ENCODE data around the gene AJM1.
"Not testable (repeated sequence)": the region's sequence is repeated elsewhere in the genome, so short reads cannot be mapped to it uniquely, and the experiment has no call there.

Gene AJM1

GRCh38 chr9:136856541-136857141 lies 14.4 kb downstream of the AJM1 start:
- DNase-seq = no peak

GRCh38 chr9:136857166-136857565 lies 14.9 kb downstream of the AJM1 start:
- no peak for DNase-seq

GRCh38 chr9:136857581-136858412 lies 15.5 kb downstream of the AJM1 start:
- DNase-seq = no peak

GRCh38 chr9:136858452-136858843 lies 16.2 kb downstream of the AJM1 start:
- no peak for DNase-seq

GRCh38 chr9:136858844-136859757 lies 16.8 kb downstream of the AJM1 start:
- no peak for DNase-seq

GRCh38 chr9:136860529-136860928 lies 18.3 kb downstream of the AJM1 start:
- no peak for DNase-seq

- DNase-seq = no peak
Observed at GRCh38 chr9:136860933-136861873, 18.9 kb downstream of the AJM1 start.

GRCh38 chr9:136861874-136862457 lies 19.7 kb downstream of the AJM1 start:
- DNase-seq = no peak

- no peak for DNase-seq
Observed at GRCh38 chr9:136862849-136863622, 20.8 kb downstream of the AJM1 start.

- DNase-seq = no peak
Observed at GRCh38 chr9:136863623-136864273, 21.5 kb downstream of the AJM1 start.

GRCh38 chr9:136865041-136865767 lies 22.9 kb downstream of the AJM1 start:
- no peak for DNase-seq

GRCh38 chr9:136865768-136866103 lies 23.5 kb downstream of the AJM1 start:
- no peak for DNase-seq

- not testable (repeated sequence) for DNase-seq
Observed at GRCh38 chr9:136866898-136867421, 24.7 kb downstream of the AJM1 start.

- DNase-seq = no peak
Observed at GRCh38 chr9:136867480-136867879, 25.2 kb downstream of the AJM1 start.

GRCh38 chr9:136867917-136868316 lies 25.6 kb downstream of the AJM1 start:
- no peak for DNase-seq

- DNase-seq = no peak
Observed at GRCh38 chr9:136868644-136869043, 26.4 kb downstream of the AJM1 start.

- not testable (repeated sequence) for DNase-seq
Observed at GRCh38 chr9:136869611-136870010, 27.3 kb downstream of the AJM1 start.

- DNase-seq = no peak
Observed at GRCh38 chr9:136875155-136875554, 32.9 kb downstream of the AJM1 start.

GRCh38 chr9:136876476-136876875 lies 34.2 kb downstream of the AJM1 start:
- no peak for DNase-seq

GRCh38 chr9:136880651-136881050 lies 38.4 kb downstream of the AJM1 start:
- no peak for DNase-seq

Measured in NCI-H1092 treated with DMSO at 0.1 percent for 48 hours (cell line).